Cortex of kidney (tissue), 1 donor: ENCODE results near the gene PAX8.

Experiments used
- DNase-seq: peaks from one replicate; lab custom pipeline; 2025; lab: John Stamatoyannopoulos, UW

PAX8 gene

GRCh38 chr2:113167115-113167932, 111.4 kb downstream of the PAX8 start:
- DNase-seq: no peak

- DNase-seq: no peak
These were observed 112.5 kb downstream of the PAX8 start for GRCh38 chr2:113166187-113166645.
